NK-92 (cell line): Measurements from ENCODE around the gene ACBD5.

ENCODE experiments used
- DNase-seq: peaks from one replicate; lab custom pipeline; 2025; ENCODE audit not compliant: unreplicated experiment; lab: John Stamatoyannopoulos, UW

ACBD5 gene

GRCh38 chr10:27155066-27155754 lies 85.4 kb downstream of the ACBD5 start, which contains the start of gene MASTL:
Gene MASTL (plus strand): TSS chr10:27155352. CDS start chr10:27155427, 75 bp downstream.
- DNase-seq, result peak; percentile 61

- DNase-seq, result no peak
Measured at GRCh38 chr10:27153845-27154193, 86.8 kb downstream of the ACBD5 start.

- DNase-seq, result no peak
Measured at GRCh38 chr10:27153329-27153728, 87.3 kb downstream of the ACBD5 start.

GRCh38 chr10:27152687-27153086 lies 87.9 kb downstream of the ACBD5 start:
- no peak for DNase-seq

- DNase-seq, result no peak
Measured at GRCh38 chr10:27150261-27150660, 90.3 kb downstream of the ACBD5 start.

GRCh38 chr10:27147701-27148100 lies 92.9 kb downstream of the ACBD5 start:
- DNase-seq, result no peak

- no peak for DNase-seq
Measured at GRCh38 chr10:27145937-27146336, 94.7 kb downstream of the ACBD5 start.
